Hindlimb muscle (tissue), 1 donor: Measurements from ENCODE around the gene TPPP2. TPM values are rescaled to one million over a fixed set of nuclear protein-coding genes. Genes with fewer than 3 reads are reported as not detected.

Experiments used
- DNase-seq: peaks from one replicate; pipeline ENCODE4 v3.0.0-alpha.2; 2013
- polyA plus RNA-seq: library from polyadenylated mRNA; unstranded; fragments of 120-200 nt; gene quantifications from one replicate; pipeline ENCODE4 v1.2.1, GENCODE V29; 2013; ENCODE audit not compliant: insufficient read length

Gene TPPP2
- polyA plus RNA-seq, 1 donor = 0.72 TPM

- DNase-seq = no peak
These were observed 12.3 kb upstream of the TPPP2 start for GRCh38 chr14:21017528-21018245.

- no peak for DNase-seq
These were observed 11.7 kb upstream of the TPPP2 start for GRCh38 chr14:21018286-21018685.

GRCh38 chr14:21018781-21019180, 11.2 kb upstream of the TPPP2 start:
- no peak for DNase-seq

- no peak for DNase-seq
These were observed 10.7 kb upstream of the TPPP2 start for GRCh38 chr14:21019366-21019765.

GRCh38 chr14:21020977-21021545, 9.0 kb upstream of the TPPP2 start:
- DNase-seq = no peak

GRCh38 chr14:21022686-21023085, 7.3 kb upstream of the TPPP2 start:
- no peak for DNase-seq

- no peak for DNase-seq
These were observed 6.8 kb upstream of the TPPP2 start for GRCh38 chr14:21023174-21023573.

- no peak for DNase-seq
These were observed 6.0 kb upstream of the TPPP2 start for GRCh38 chr14:21023817-21024584.

GRCh38 chr14:21024585-21025370, 5.2 kb upstream of the TPPP2 start, which contains the start of gene NDRG2:
NDRG2 (minus strand) TSS chr14:21025061; CDS start chr14:21023315, 1,746 bp downstream.
- DNase-seq = peak; percentile 68

- peak; percentile 43 for DNase-seq
These were observed 4.4 kb upstream of the TPPP2 start for GRCh38 chr14:21025371-21026273.

- no peak for DNase-seq
These were observed 3.6 kb upstream of the TPPP2 start for GRCh38 chr14:21026274-21026987.

GRCh38 chr14:21026988-21027315, 3.1 kb upstream of the TPPP2 start:
- DNase-seq = no peak

- DNase-seq = no peak
These were observed 514 bp downstream of the TPPP2 start for GRCh38 chr14:21030531-21030930.

GRCh38 chr14:21032326-21033132, 2.5 kb downstream of the TPPP2 start:
- DNase-seq = no peak

GRCh38 chr14:21033133-21033698, 3.2 kb downstream of the TPPP2 start:
- no peak for DNase-seq

- no peak for DNase-seq
These were observed 4.7 kb downstream of the TPPP2 start, which contains the start of gene RNASE13 for GRCh38 chr14:21034707-21035106. RNASE13 (minus strand) TSS chr14:21034807; CDS start chr14:21034288, 519 bp downstream.

- DNase-seq = no peak
These were observed 6.7 kb downstream of the TPPP2 start for GRCh38 chr14:21036751-21037150.

GRCh38 chr14:21037156-21037555, 7.1 kb downstream of the TPPP2 start:
- DNase-seq = no peak
